HG03571 (cell line): ENCODE data around the gene C3orf52.

ENCODE experiments used
- ATAC-seq: cut with Tn5 transposase; IDR thresholded peaks from one replicate; pipeline ENCODE4 v1.9.1; 2021; ENCODE audit not compliant: unreplicated experiment

C3orf52 gene

DNA sequence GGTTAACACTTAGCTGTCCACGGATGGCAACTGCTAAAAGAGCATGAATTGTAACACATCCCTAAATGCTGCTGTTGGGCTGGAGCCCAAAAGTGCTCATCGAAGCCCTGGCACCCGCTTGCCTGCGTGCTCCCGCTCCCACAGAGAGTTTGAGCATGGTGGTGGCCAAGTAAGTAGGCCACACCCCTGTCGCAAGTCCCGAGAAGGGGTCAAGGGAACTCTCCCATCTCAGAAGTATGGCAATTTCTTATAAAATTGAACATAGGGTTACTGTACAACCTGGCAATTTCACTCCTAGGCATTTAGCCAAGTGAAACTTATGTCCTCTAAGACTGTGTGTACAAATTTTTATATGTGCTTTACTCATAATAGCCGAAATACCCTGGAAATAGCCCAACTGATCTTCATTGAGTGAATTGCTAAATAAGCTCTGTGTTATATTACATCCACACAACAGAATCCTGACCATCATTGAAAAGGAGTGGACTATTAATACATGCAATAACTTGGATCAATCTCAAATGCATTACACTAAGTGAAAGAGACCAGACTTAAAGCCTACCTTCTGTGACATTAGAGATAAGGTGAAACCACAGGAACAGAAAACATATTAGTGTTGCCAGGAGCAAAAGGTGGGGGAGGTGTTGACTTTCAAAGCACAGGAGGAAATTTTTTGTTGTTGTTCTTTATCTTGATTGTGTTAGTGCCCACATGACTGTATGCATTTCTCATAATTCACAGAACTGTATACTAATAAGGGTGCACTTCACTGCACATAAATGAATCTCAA, 48.3 kb downstream of the C3orf52 start:
- no peak for ATAC-seq

- no peak for ATAC-seq
These were observed 49.9 kb downstream of the C3orf52 start for GRCh38 chr3:112136046-112136445.

DNA sequence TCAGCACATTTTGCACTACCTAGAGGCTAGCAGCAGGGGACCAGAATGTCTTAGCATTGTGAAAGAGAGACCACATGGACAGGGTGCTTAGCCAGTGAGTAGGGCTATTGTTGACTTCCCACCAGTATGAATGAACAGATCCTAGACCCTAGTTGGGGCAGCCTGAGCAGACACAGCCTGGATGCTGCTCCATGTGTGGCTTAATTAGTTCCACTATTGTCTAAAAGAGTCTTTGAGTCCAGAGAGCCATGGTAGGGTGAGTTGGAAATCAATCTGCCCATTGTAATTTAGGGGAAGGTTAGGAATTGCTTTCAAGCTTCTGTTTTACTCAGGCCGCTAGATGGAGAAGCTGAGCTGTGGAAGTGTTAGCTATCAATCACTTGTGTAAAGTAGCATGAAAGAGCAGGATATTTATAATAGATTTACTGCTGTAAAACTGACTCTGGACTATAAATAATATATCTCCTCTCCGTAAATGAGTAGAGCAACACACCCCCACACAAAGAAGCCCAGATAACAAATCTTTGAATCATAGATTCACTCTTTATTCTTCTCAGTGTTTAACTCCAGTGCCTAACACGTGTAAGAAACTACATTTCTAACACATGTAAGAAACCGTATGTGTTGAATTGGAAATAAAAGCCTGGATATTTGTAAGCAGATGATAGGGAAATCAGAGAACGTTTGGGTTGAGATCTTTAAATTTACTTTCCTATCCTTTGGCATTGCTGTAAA, 50.9 kb downstream of the C3orf52 start:
- peak; percentile 36 for ATAC-seq

DNA sequence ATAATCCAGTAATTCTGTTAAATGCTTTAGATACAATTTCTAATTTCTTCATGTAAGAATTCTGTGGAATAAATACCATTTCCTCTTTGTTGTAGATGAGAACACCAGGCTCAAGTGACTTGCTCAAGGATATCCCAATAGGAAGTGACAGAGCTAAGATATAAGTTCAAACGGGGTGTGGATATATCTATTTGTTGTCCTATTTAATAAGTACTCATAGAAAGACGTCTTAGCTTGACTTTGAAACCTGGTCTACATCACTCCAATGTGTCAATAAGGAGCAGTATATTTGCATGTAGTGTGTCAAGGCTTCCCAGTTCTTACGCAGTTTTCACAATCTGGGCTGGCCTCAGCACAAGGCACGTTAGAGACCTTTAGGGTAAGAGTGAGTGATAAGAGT, 51.6 kb downstream of the C3orf52 start:
- no peak for ATAC-seq

DNA sequence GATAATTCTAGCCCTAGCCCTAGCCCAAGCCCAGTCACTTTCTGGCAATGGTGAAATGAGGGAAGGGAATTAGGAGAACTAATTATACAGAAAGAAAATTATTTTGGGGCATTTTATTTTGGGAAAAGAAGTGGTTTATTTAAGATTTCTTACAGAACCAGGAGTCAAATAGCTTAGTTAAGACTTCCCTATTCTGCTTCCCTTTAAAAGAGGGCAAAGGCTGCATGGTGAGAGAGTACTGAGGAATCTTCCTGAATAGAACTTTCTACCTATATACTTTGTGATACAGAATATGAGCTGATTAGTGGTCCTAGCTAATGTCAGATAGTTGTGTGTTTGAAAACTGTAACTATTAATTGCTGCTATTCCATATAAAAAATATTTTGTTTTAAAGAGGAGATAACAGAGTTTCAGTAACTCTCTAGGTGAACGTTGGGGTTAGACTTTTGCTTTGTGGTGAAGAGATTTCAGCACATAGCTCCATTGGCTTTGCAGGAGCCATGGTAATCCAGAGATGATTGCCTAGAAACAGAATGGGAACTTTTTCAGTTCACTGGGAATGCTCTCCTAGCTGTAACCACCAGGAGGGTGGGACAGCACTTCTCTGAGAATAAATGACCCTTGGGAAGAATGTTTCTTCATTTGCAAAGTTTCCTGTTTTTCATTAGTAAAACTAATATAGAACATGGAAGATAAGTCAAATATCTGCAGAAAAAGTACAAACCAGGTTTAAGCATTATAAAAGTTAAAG, 52.2 kb downstream of the C3orf52 start:
- no peak for ATAC-seq

DNA sequence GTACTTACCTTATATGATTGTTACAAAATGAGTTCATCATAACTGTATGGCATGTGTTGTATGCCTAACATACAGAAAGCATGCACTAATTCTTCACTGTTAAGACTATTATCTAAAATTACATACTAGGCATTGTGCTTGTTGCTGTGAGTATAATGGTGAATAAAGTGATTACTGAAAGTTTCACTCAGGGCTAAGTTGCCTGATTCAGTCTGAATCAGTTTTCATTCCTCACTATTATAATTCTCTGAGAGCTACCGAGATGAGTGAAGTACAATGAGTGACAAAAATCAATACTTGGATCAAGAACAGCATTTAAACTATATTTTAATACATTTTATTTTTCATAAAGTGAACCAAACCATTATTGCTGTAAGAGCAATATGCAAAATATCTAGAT, 54.4 kb downstream of the C3orf52 start:
- no peak for ATAC-seq

GRCh38 chr3:112141293-112141692, 55.1 kb downstream of the C3orf52 start:
- ATAC-seq = no peak

- no peak for ATAC-seq
These were observed 57.1 kb downstream of the C3orf52 start for GRCh38 chr3:112143251-112143650.

DNA sequence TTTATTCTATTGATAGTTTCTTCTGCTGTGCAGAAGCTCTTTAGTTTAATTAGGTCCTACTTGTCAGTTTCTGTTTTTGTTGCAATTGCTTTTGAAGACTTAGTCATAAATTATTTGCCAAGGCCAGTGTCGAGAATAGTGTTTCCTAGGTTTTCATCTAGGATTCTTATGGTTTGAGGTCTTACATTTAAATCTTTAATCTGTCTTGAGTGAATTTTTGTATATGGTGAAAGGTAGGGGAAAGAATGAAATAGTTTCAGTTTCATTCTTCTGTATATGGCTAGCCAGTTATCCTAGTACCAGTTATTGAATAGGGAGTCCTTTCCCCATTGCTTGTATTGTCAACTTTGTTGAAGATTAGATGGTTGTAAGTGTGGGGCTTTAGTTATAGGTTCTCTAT, 57.5 kb downstream of the C3orf52 start:
- ATAC-seq = no peak

GRCh38 chr3:112149136-112149535, 62.9 kb downstream of the C3orf52 start:
- no peak for ATAC-seq

DNA sequence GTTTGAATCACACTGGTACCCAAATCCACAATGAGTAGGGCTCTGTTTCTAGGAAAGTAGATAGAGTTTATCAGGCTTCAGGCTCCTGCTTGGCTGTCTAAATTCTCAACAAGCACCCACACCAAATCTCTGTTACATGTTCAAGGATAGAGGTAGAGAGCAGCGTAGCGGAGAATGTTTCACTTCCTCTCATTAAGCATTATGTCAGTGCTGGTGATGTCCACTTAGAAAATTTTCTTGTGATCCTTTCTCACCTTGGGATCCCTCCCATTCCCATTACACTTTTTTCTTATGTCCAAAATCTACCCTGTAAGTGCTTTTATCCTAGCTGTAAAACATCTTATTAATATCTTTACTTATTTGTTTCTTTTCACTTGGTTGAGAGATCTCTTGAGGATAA, 81.6 kb downstream of the C3orf52 start:
- ATAC-seq = no peak
